K562 (cell line): Measurements from ENCODE around the gene LRMDA. TPM values are rescaled to one million over a fixed set of nuclear protein-coding genes. Genes with fewer than 3 reads are reported as not detected.

ENCODE experiments used
- ATAC-seq: fragments of 200-7000 bp; cut with Tn5 transposase; 3 replicates; pipeline ENCODE4 v1.9.1; 2020; ENCODE audit warnings: moderate library complexity
- BruUV-seq: library from RNA; stranded (reverse); fragments of 400-500 nt; replicated peaks from 2 replicates; lab custom pipeline; 2021; lab: Mats Ljungman, UMichigan
- CTCF ChIA-PET: fragments of 300-600 bp; formaldehyde crosslinking; extraction: SDS; loops from one replicate; lab custom pipeline; 2021; ENCODE audit warnings: low intra/inter-chr PET ratio; lab: Yijun Ruan, JAX
- POLR2A ChIA-PET: fragments of 300-600, 350-650 bp; sonication (Branson Sonifier 250); formaldehyde crosslinking; extraction: SDS; loops from one replicate; lab custom pipeline; 2021; ENCODE audit warnings: antibody characterized with exemption, inconsistent platforms; lab: Yijun Ruan, JAX
- DNase-seq, 4 experiments: peaks; one replicate each; pipeline versions ENCODE4 v3.0.0 to v3.0.0-alpha.2; 2011 to 2018; ENCODE audit warnings: low spot score in 3 of 4, mixed read lengths in 3 of 4; ENCODE audit errors: extremely low read depth in 1 of 4
- FAIRE-seq: peaks from 2 replicates; lab custom pipeline; 2011; peaks lifted over from hg19 to GRCh38; lab: Jason Lieb, UNC
- H2AFZ ChIP-seq: 2 replicates; pipeline ENCODE4 v1.6.0; 2011; ENCODE audit warnings: low read depth, low read length, control low read depth, inconsistent platforms
- H3K27ac ChIP-seq: fragments of 200-600 bp; 3 replicates; pipeline ENCODE4 v1.8.0; 2011; ENCODE audit warnings: low read depth, mild to moderate bottlenecking, control low read depth, inconsistent platforms, low read length, moderate library complexity, mixed read lengths; ENCODE audit errors: extremely low read depth
- H3K27me3 ChIP-seq, 2 experiments: fragments of 300-600 bp in 1 of 2; 2 replicates in 1 of 2; 3 replicates in 1 of 2; pipeline versions ENCODE4 v1.6.0 to v1.8.0; 2011; ENCODE audit warnings: inconsistent platforms in 2 of 2, low read length in 2 of 2, mild to moderate bottlenecking in 1 of 2, mixed read lengths in 1 of 2, moderate library complexity in 1 of 2; ENCODE audit not compliant: control insufficient read depth in 2 of 2, insufficient read depth in 2 of 2
- H3K36me3 ChIP-seq: fragments of 300-600 bp; 3 replicates; pipeline ENCODE4 v1.8.0; 2011; ENCODE audit warnings: mild to moderate bottlenecking, low read length, inconsistent platforms; ENCODE audit not compliant: control insufficient read depth, insufficient read depth
- H3K4me1 ChIP-seq, 2 experiments: fragments of 200-600 bp in 1 of 2; replicated peaks in 1 of 2; 2 replicates in 1 of 2; 3 replicates in 1 of 2; pipeline versions ENCODE4 v1.5.1 to v1.8.0; 2011; ENCODE audit warnings: inconsistent platforms in 2 of 2, low read length in 2 of 2, mild to moderate bottlenecking in 1 of 2, mixed read lengths in 1 of 2, moderate library complexity in 1 of 2; ENCODE audit not compliant: control insufficient read depth in 2 of 2, insufficient read depth in 2 of 2
- H3K4me2 ChIP-seq: 2 replicates; pipeline ENCODE4 v1.6.1; 2011; ENCODE audit warnings: low read length, control low read depth, inconsistent platforms, mixed read lengths; ENCODE audit not compliant: insufficient read depth
- H3K4me3 ChIP-seq: fragments of 200-600 bp; sonication (generic), shearing (Covaris generic); 2 replicates; pipeline ENCODE4 v1.5.1; 2016; ENCODE audit warnings: control low read depth, inconsistent platforms
- H3K79me2 ChIP-seq: fragments of 200-600 bp; 3 replicates; pipeline ENCODE4 v1.8.0; 2011; ENCODE audit warnings: low read length, inconsistent platforms; ENCODE audit not compliant: control insufficient read depth, insufficient read depth
- H3K9ac ChIP-seq, 2 experiments: 2 replicates each; pipeline versions ENCODE4 v1.6.0 to v1.6.1; 2011; ENCODE audit warnings: low read depth in 2 of 2, low read length in 2 of 2, control low read depth in 1 of 2, inconsistent platforms in 1 of 2, mild to moderate bottlenecking in 1 of 2, mixed read lengths in 1 of 2; ENCODE audit not compliant: insufficient read depth in 1 of 2
- H3K9me1 ChIP-seq: one replicate; pipeline ENCODE4 v1.6.0; 2011; ENCODE audit warnings: inconsistent platforms, mild to moderate bottlenecking, low read length, moderate library complexity; ENCODE audit not compliant: control insufficient read depth, insufficient read depth
- H3K9me3 ChIP-seq: replicated peaks from 2 replicates; pipeline ENCODE4 v1.5.1; 2011; ENCODE audit warnings: low read depth, low read length, inconsistent platforms; ENCODE audit not compliant: control insufficient read depth, insufficient read depth
- H4K20me1 ChIP-seq: replicated peaks from 2 replicates; pipeline ENCODE4 v1.6.1; 2011; ENCODE audit warnings: low read length, inconsistent platforms, mixed read lengths; ENCODE audit not compliant: control insufficient read depth, insufficient read depth
- AFF4 ChIP-seq: sonication (generic); formaldehyde crosslinking; IDR thresholded peaks from 2 replicates; pipeline ENCODE4 v1.8.0; 2023; ENCODE audit warnings: mild to moderate bottlenecking, missing genetic modification reagents
- CBX2 ChIP-seq: fragments of 200-600 bp; sonication (generic); IDR thresholded peaks from one replicate; pipeline ENCODE4 v1.6.1; 2012; ENCODE audit warnings: mild to moderate bottlenecking, low read length, inconsistent platforms; ENCODE audit not compliant: insufficient read depth, poor library complexity, severe bottlenecking
- CBX8 ChIP-seq: fragments of 200-600 bp; sonication (generic); IDR thresholded peaks from 2 replicates; pipeline ENCODE4 v1.6.1; 2012; ENCODE audit warnings: borderline replicate concordance, mixed run types, low read depth, mild to moderate bottlenecking, moderate library complexity, mixed read lengths, low read length, control low read depth, inconsistent platforms; ENCODE audit not compliant: poor library complexity, severe bottlenecking; ENCODE audit errors: extremely low read depth
- ELF4 ChIP-seq: fragments of 450-650 bp; formaldehyde crosslinking; IDR thresholded peaks from 2 replicates; pipeline ENCODE4 v1.4.0; 2022; ENCODE audit warnings: missing genetic modification characterization
- ETV5 ChIP-seq: sonication (generic); formaldehyde crosslinking; IDR thresholded peaks from 2 replicates; pipeline ENCODE4 v1.4.0; 2020; ENCODE audit warnings: low read depth, mild to moderate bottlenecking, missing genetic modification reagents
- EWSR1 ChIP-seq: fragments of 450-650 bp; IDR thresholded peaks from 2 replicates; pipeline ENCODE4 v1.6.1; 2018; ENCODE audit warnings: borderline replicate concordance, mild to moderate bottlenecking, low read depth, moderate library complexity; ENCODE audit not compliant: partially characterized antibody
- FOXA1 ChIP-seq: fragments of 450-650 bp; IDR thresholded peaks from 2 replicates; pipeline ENCODE4 v1.6.1; 2016; ENCODE audit warnings: mild to moderate bottlenecking, borderline replicate concordance
- KDM5B ChIP-seq: fragments of 200-600 bp; sonication (generic); IDR thresholded peaks from 2 replicates; pipeline ENCODE4 v1.6.1; 2012; ENCODE audit warnings: low read depth, mild to moderate bottlenecking, moderate library complexity, low read length, control low read depth, inconsistent platforms; ENCODE audit not compliant: insufficient replicate concordance
- PBX2 ChIP-seq, 2 experiments: IDR thresholded peaks in 1 of 2; conservative IDR thresholded peaks in 1 of 2; 2 replicates each; pipeline ENCODE4 v1.6.1; 2016; ENCODE audit warnings: low read depth in 2 of 2, mild to moderate bottlenecking in 1 of 2, missing compliant biosample characterization in 1 of 2, missing genetic modification characterization in 1 of 2, moderate library complexity in 1 of 2
- RBM15 ChIP-seq: fragments of 200-400 bp; formaldehyde crosslinking; IDR thresholded peaks from 2 replicates; pipeline ENCODE4 v1.6.1; 2018; ENCODE audit warnings: mild to moderate bottlenecking, low read length, moderate library complexity; ENCODE audit not compliant: insufficient read depth
- TOE1 ChIP-seq, 2 experiments: fragments of 450-650 bp in 1 of 2; sonication (generic) in 1 of 2; formaldehyde crosslinking in 1 of 2; IDR thresholded peaks; 2 replicates each; pipeline versions ENCODE4 v1.7.1 to v1.8.0; 2016 to 2022; ENCODE audit warnings: borderline replicate concordance in 2 of 2, mild to moderate bottlenecking in 2 of 2, antibody characterized with exemption in 1 of 2, inconsistent platforms in 1 of 2, low read depth in 1 of 2, missing genetic modification reagents in 1 of 2, moderate library complexity in 1 of 2
- ZNF146 ChIP-seq: IDR thresholded peaks from one replicate; pipeline ENCODE4 v1.6.1; 2018; ENCODE audit warnings: missing compliant biosample characterization; ENCODE audit not compliant: unreplicated experiment
- ZNF584 ChIP-seq: fragments of 200-800 bp; sonication (Bioruptor generic); IDR thresholded peaks from 2 replicates; pipeline ENCODE4 v1.6.1; 2016; ENCODE audit warnings: low read depth, mild to moderate bottlenecking, missing genetic modification characterization, missing compliant biosample characterization
- WGBS: fragments of 100-300 bp; shearing (Covaris generic); methylation state at CpG from one replicate; pipeline ENCODE4 v1.1.6; 2016; ENCODE audit warnings: low coverage, mixed read lengths; ENCODE audit not compliant: insufficient coverage; ENCODE audit errors: missing lambda C conversion rate; 5-methylcytosine and 5-hydroxymethylcytosine counted together
- in situ Hi-C: fragments of 300-500 bp; cut with MboI; formaldehyde crosslinking; loops from 4 replicates; pipeline ENCODE4 v1.15.0; 2018; ENCODE audit warnings: inconsistent platforms, mixed read lengths
- intact Hi-C: fragments of 100-400 bp; cut with micrococcal nuclease; formaldehyde crosslinking; loops from 2 replicates; pipeline ENCODE4 v1.14.2; 2022
- polyA plus RNA-seq, 8 experiments: library from polyadenylated mRNA; depleted of rRNA in 4 of 8; stranded (reverse) in 5 of 8; unstranded in 3 of 8; fragments of >200 nt; fragmentation: Nextera tagmentation in 2 of 8; fragmentation: Illumina TruSeq in 1 of 8; extraction: Ambion mirVana in 2 of 8; extraction: Trizol in 1 of 8; gene quantifications; 2 replicates each; pipeline versions ENCODE4 v1.2.1 to v1.2.3, GENCODE V29; 2011 to 2014; ENCODE audit warnings: inconsistent platforms in 1 of 8, missing spikeins in 1 of 8
- total RNA-seq, 7 experiments: library from RNA; depleted of rRNA in 6 of 7; stranded (reverse); fragments of >200 nt in 6 of 7; fragmentation: Illumina TruSeq in 2 of 7; extraction: Trizol in 2 of 7; gene quantifications; 2 replicates each; pipeline versions ENCODE4 v1.2.1 to v1.2.3, GENCODE V29; 2011 to 2021; ENCODE audit warnings: low replicate concordance in 1 of 7

Gene LRMDA
- total and polyA plus RNA-seq, 9 of the 15 experiments (the other 6 are each of a cell fraction or from before 2014, with no cell fraction given): 0.25 TPM; not detected in 8

- intact Hi-C loops: no loop called here
- Histone ChIP-seq H3K4me2 (no peak overlapping the region), H4K20me1 (no peaks in the 10 kb centered on the region), H2AFZ (no peak overlapping the region), H3K4me1 (no peaks in the 10 kb centered on the region), H3K79me2 (no peaks in the 10 kb centered on the region), H3K9me3 (no peaks in the 10 kb centered on the region), H3K9me1 (no peaks in the 10 kb centered on the region), H3K4me3 (no peak overlapping the region), H3K27ac (no peak overlapping the region), H3K36me3 (no peaks in the 10 kb centered on the region), H3K27me3 (no peaks in the 10 kb centered on the region), H3K9ac (no peak overlapping the region)
- FAIRE-seq (no peak), ATAC-seq (no peak), DNase-seq (no peak)
- in situ Hi-C loops: no loop called here
- ChIA-PET CTCF (interaction anchor here (0.6 kb wide), 1 partner anchor 400 kb away, joined by 3 read pairs; no protein-coding TSS in a partner anchor), POLR2A (no interaction called here)
- no TSS peak for BruUV-seq
- 0% methylated on average over 6 of the region's 6 CpGs for WGBS
- TF ChIP-seq FOXA1 (no peak), EWSR1 (no peak), PBX2 (CRISPR knock-in tag; IDR thresholded peaks at IDR 0.05; ENCODE audit: low read depth) (no peak), PBX2 (tag; conservative IDR thresholded peaks at IDR 0.05; ENCODE audit: low read depth) (no peak), ETV5 (CRISPR knock-in tag) (no peak), TOE1 (IDR thresholded peaks at IDR 0.05; ENCODE audit: borderline replicate concordance) (no peak), TOE1 (CRISPR knock-in tag; IDR thresholded peaks at IDR 0.05; ENCODE audit: borderline replicate concordance, low read depth) (no peak), KDM5B (no peak), CBX8 (no peak), RBM15 (no peak), CBX2 (no peak), ELF4 (CRISPR knock-in tag) (no peak), ZNF584 (CRISPR knock-in tag) (no peak), ZNF146 (CRISPR knock-in tag) (no peak), AFF4 (no peak)
These were observed 586.5 kb downstream of the LRMDA start for GRCh38 chr10:76017733-76018433.
